ENCODE results near the gene NTM. TPM values are rescaled to one million over a fixed set of nuclear protein-coding genes. Genes with fewer than 3 reads are reported as not detected.

NTM gene
- total and polyA plus RNA-seq, 2 donors (not counting 3 experiments of a cell fraction or from before 2014, with no cell fraction given): 1.00 to 1.1 TPM

GRCh38 chr11:132301465-132301864, 931.0 kb downstream of the NTM start:
- CTCF ChIA-PET: no interaction called here
- Histone ChIP-seq H3K4me2 (ENCODE audit: insufficient read depth, low read length) (no peak overlapping the region), H4K20me1 (replicated peaks; ENCODE audit: control insufficient read depth, extremely low read depth, insufficient read depth, low read length) (no peaks in the 10 kb centered on the region), H3K9ac (replicated peaks; ENCODE audit: extremely low read depth, insufficient read depth, low read length) (no peak overlapping the region), H3K9me1 (replicated peaks; ENCODE audit: control insufficient read depth, extremely low read depth, insufficient read depth, low read length) (no peaks in the 10 kb centered on the region), H3K4me1 (ENCODE audit: control insufficient read depth, extremely low read depth, insufficient read depth, low read length) (no peaks in the 10 kb centered on the region), H3K27ac (ENCODE audit: insufficient read depth, low read depth, low read length) (no peak overlapping the region), H3K9me3 (replicated peaks; ENCODE audit: control insufficient read depth, insufficient read depth, low read length) (no peaks in the 10 kb centered on the region), H3K79me2 (ENCODE audit: control insufficient read depth, insufficient read depth, low read length) (no peaks in the 10 kb centered on the region), H2AFZ (ENCODE audit: low read depth, low read length) (no peak overlapping the region), H3K27me3 (ENCODE audit: control insufficient read depth in 2 of 2, insufficient read depth in 2 of 2, low read length in 2 of 2) (no peaks in the 10 kb centered on the region), H3K4me3 (replicated peaks in 1 of 3; ENCODE audit: insufficient read depth in 1 of 3, low read depth in 1 of 3, low read length in 3 of 3) (no peak overlapping the region), H3K36me3 (ENCODE audit: control insufficient read depth in 2 of 2, extremely low read depth in 1 of 2, insufficient read depth in 2 of 2, low read length in 2 of 2) (no peaks in the 10 kb centered on the region)
- DNase-seq (ENCODE audit: low read depth, low spot score) (no peak), FAIRE-seq (no peak)
- no peak for TF ChIP-seq MYC (IDR thresholded peaks at IDR 0.05; ENCODE audit: low read depth, low read length)
- TF ChIP-seq EZH2 (IDR thresholded peaks at IDR 0.05; ENCODE audit: borderline replicate concordance, low read depth, low read length, severe bottlenecking): no peak
- TF ChIP-seq JUN (IDR thresholded peaks at IDR 0.05; ENCODE audit: borderline replicate concordance, insufficient read depth, insufficient read length, low read depth): no peak
- TF ChIP-seq, protein P1, sequence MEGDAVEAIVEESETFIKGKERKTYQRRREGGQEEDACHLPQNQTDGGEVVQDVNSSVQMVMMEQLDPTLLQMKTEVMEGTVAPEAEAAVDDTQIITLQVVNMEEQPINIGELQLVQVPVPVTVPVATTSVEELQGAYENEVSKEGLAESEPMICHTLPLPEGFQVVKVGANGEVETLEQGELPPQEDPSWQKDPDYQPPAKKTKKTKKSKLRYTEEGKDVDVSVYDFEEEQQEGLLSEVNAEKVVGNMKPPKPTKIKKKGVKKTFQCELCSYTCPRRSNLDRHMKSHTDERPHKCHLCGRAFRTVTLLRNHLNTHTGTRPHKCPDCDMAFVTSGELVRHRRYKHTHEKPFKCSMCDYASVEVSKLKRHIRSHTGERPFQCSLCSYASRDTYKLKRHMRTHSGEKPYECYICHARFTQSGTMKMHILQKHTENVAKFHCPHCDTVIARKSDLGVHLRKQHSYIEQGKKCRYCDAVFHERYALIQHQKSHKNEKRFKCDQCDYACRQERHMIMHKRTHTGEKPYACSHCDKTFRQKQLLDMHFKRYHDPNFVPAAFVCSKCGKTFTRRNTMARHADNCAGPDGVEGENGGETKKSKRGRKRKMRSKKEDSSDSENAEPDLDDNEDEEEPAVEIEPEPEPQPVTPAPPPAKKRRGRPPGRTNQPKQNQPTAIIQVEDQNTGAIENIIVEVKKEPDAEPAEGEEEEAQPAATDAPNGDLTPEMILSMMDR (IDR thresholded peaks at IDR 0.05; ENCODE audit: extremely low read depth in 1 of 2, insufficient read depth in 1 of 2, low read depth in 1 of 2, low read length in 2 of 2): no peak
- TF ChIP-seq FOS (IDR thresholded peaks at IDR 0.05; ENCODE audit: borderline replicate concordance, insufficient read depth, low read length): no peak
- TF ChIP-seq POLR2AphosphoS5 (IDR thresholded peaks at IDR 0.05; ENCODE audit: insufficient read depth, low read depth, low read length): no peak
- no peak for TF ChIP-seq GATA2 (IDR thresholded peaks at IDR 0.05; ENCODE audit: insufficient read depth, insufficient read length, low read depth, low read length)
- no peak for TF ChIP-seq POLR2A (IDR thresholded peaks at IDR 0.05; ENCODE audit: low read depth, low read length)
- TF ChIP-seq, protein P2, sequence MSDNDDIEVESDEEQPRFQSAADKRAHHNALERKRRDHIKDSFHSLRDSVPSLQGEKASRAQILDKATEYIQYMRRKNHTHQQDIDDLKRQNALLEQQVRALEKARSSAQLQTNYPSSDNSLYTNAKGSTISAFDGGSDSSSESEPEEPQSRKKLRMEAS (IDR thresholded peaks at IDR 0.05; ENCODE audit: insufficient read depth, insufficient read length): no peak
- no TSS peak for BruUV-seq (replicated peaks)
- dilution Hi-C loops (cut with MboI; ENCODE audit: extremely low pct_ligation_motif_present, low sequenced_read_pairs) (no loop called here), intact Hi-C loops (cut with micrococcal nuclease) (no loop called here)
- POLR2A ChIA-PET: no interaction called here

All from endothelial cell of umbilical vein (primary cell).